Measurements from ENCODE around the gene FGF18. TPM values are rescaled to one million over a fixed set of nuclear protein-coding genes. Genes with fewer than 3 reads are reported as not detected.

Gene FGF18
- polyA plus RNA-seq, 1 experiment, result 0.27 TPM

DNA sequence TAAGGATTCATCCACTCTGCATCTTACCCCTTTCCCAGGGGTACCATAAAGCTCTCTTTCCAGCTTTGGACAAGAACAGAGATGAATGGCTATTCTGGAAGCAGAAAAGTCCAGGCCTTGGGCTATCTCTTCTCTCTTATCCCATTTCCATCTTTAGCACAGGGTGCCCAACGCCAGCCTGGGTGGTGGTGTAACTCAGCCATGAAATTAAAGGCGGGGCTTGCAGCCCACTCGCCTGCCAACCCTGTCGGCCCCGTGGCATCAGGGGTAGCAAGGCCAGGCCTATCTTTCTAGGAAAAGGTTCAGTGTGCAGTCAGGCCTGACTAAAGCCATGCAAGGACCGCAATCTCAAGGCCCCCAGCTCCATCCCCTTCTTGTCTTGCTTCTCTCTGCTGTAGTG lies 78.7 kb downstream of the FGF18 start:
- Histone ChIP-seq H3K27me3 (ENCODE audit: control insufficient read depth, insufficient read depth, low read length) (peaks cover 2% of the 10 kb centered on the region), H3K9me3 (ENCODE audit: control insufficient read depth, insufficient read depth, low read length) (no peaks in the 10 kb centered on the region), H3K27ac (ENCODE audit: low read depth, low read length) (no peak overlapping the region), H3K4me3 (ENCODE audit: low read depth, low read length) (no peak overlapping the region)
- DNase-seq (ENCODE audit: low read depth, low spot score), result no peak
- CTCF ChIA-PET, result interaction anchor here (0.7 kb wide), 1 partner anchor 13 kb away, joined by 3 read pairs; no protein-coding TSS in a partner anchor
- POLR2A ChIA-PET, result no interaction called here
- TF ChIP-seq, protein P1, sequence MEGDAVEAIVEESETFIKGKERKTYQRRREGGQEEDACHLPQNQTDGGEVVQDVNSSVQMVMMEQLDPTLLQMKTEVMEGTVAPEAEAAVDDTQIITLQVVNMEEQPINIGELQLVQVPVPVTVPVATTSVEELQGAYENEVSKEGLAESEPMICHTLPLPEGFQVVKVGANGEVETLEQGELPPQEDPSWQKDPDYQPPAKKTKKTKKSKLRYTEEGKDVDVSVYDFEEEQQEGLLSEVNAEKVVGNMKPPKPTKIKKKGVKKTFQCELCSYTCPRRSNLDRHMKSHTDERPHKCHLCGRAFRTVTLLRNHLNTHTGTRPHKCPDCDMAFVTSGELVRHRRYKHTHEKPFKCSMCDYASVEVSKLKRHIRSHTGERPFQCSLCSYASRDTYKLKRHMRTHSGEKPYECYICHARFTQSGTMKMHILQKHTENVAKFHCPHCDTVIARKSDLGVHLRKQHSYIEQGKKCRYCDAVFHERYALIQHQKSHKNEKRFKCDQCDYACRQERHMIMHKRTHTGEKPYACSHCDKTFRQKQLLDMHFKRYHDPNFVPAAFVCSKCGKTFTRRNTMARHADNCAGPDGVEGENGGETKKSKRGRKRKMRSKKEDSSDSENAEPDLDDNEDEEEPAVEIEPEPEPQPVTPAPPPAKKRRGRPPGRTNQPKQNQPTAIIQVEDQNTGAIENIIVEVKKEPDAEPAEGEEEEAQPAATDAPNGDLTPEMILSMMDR (IDR thresholded peaks at IDR 0.05; ENCODE audit: low read depth, low read length), result no peak

DNA sequence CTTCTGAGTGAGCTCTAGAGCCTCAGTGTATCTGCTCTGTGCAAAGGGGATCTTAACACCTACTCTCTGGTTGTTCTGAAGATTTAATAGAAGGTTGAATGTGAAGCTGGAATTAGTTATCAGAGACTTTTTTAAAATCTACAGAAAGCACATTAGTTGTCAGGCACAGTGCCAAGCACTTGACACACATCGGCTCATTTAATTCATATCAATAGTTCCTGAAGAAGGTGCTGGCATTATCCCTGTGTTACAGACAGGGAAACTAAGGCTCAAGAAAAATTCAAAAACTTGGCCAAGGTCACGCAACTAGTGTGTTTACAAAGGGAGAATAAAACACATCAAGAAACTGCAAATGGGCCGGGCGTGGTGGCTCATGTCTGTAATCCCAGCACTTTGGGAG lies 80.2 kb downstream of the FGF18 start:
- Histone ChIP-seq H3K9me3 (ENCODE audit: control insufficient read depth, insufficient read depth, low read length) (no peaks in the 10 kb centered on the region), H3K4me3 (ENCODE audit: low read depth, low read length) (no peak overlapping the region), H3K27me3 (ENCODE audit: control insufficient read depth, insufficient read depth, low read length) (peaks cover 2% of the 10 kb centered on the region), H3K27ac (ENCODE audit: low read depth, low read length) (no peak overlapping the region)
- POLR2A ChIA-PET, result no interaction called here
- DNase-seq (ENCODE audit: low read depth, low spot score), result no peak
- CTCF ChIA-PET, result no interaction called here
- TF ChIP-seq, protein P1 (IDR thresholded peaks at IDR 0.05; ENCODE audit: low read depth, low read length), result no peak

GRCh38 chr5:171505473-171506043 lies 86.1 kb downstream of the FGF18 start:
- no peak for DNase-seq (ENCODE audit: low read depth, low spot score)

DNA sequence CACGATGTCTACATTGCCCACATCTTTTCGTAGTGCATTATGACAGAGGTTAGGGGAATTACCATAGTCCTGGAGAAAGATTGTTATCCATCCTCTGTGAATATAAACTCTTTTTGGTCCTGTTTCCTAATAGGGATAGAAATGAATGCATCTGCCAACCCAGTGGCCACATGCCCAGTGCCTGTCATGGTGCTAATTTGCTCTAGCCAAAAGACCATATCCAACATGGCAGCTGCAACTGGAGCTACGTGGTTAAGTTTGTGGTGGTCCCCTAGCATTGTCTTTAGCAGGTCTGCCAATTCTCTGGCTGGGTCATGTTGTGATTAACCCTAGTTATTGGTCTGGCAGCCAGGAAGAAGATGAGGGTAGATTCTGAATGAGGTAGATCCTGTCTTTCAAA lies 87.5 kb downstream of the FGF18 start:
- Histone ChIP-seq H3K4me3 (ENCODE audit: low read depth, low read length) (no peak overlapping the region), H3K9me3 (ENCODE audit: control insufficient read depth, insufficient read depth, low read length) (no peaks in the 10 kb centered on the region), H3K27ac (ENCODE audit: low read depth, low read length) (no peak overlapping the region), H3K27me3 (ENCODE audit: control insufficient read depth, insufficient read depth, low read length) (peaks cover 14% of the 10 kb centered on the region)
- ChIA-PET POLR2A (no interaction called here), CTCF (interaction anchor here (1.5 kb wide), 1 partner anchor 23 kb away, joined by 5 read pairs; no protein-coding TSS in a partner anchor)
- DNase-seq (ENCODE audit: low read depth, low spot score), result no peak
- TF ChIP-seq, protein P1 (IDR thresholded peaks at IDR 0.05; ENCODE audit: low read depth, low read length), result no peak

More at GRCh38 chr5:171505473-171506043, 86.1 kb downstream of the FGF18 start:
- Histone ChIP-seq H3K9me3 (ENCODE audit: control insufficient read depth, insufficient read depth, low read length) (no peaks in the 10 kb centered on the region), H3K27ac (ENCODE audit: low read depth, low read length) (no peak overlapping the region), H3K4me3 (ENCODE audit: low read depth, low read length) (no peak overlapping the region), H3K27me3 (ENCODE audit: control insufficient read depth, insufficient read depth, low read length) (peaks cover 14% of the 10 kb centered on the region)
- TF ChIP-seq, protein P1 (IDR thresholded peaks at IDR 0.05; ENCODE audit: low read depth, low read length), result no peak
- ChIA-PET POLR2A (interaction anchor here (0.5 to 0.6 kb wide), 2 partner anchors 11 to 90 kb away, joined by 4 to 8 read pairs; no protein-coding TSS in a partner anchor), CTCF (interaction anchor here (1.5 kb wide), 1 partner anchor 22 kb away, joined by 5 read pairs; no protein-coding TSS in a partner anchor)

Small RNA genes lying within 50 kb of the gene (small RNA-seq; reads per million reads assigned to genes)
- 23.4 reads per million, percentile 81 among the genes with 10 or more reads in this experiment for gene MIR3912 (ENCODE audit: insufficient read length, low read depth)

Other genes starting within 250 kb of the FGF18 start
- not detected in 2 replicates for gene TLX3, start 110.4 kb upstream of the FGF18 start, polyA plus RNA-seq (2011; rRNA removed)
- 2,315 and 2,664 TPM in 2 replicates for gene NPM1, start 31.8 kb upstream of the FGF18 start, polyA plus RNA-seq (2011; rRNA removed)

Data from AG04450 (cell line).